Measurements from ENCODE around the gene COL11A1.
"Not testable (repeated sequence)": the region's sequence is repeated elsewhere in the genome, so short reads cannot be mapped to it uniquely, and the experiment has no call there.

COL11A1 gene

DNA sequence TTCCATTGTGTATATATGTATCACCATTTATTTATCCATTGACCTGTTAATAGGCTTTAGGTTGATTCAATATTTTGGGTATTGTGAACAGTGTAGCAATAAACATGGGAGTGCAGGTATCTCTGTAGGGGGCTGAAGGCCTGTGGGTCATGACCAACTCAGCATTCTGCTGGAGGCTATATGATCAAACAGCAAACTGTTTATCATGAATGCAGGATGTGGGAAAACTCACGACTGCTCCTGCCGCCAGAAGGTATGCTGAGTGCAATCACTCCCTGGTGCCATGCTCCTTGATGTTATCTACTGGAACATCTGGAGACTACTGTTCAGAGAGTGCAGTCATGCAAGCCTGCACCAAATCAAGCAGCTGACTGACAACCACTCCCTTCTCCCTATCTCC is 275.2 kb downstream of the COL11A1 start (continued):
- TF ChIP-seq ZXDB (tag by site-specific recombination; IDR thresholded peaks at IDR 0.05), result no peak
- TF ChIP-seq, protein P1, sequence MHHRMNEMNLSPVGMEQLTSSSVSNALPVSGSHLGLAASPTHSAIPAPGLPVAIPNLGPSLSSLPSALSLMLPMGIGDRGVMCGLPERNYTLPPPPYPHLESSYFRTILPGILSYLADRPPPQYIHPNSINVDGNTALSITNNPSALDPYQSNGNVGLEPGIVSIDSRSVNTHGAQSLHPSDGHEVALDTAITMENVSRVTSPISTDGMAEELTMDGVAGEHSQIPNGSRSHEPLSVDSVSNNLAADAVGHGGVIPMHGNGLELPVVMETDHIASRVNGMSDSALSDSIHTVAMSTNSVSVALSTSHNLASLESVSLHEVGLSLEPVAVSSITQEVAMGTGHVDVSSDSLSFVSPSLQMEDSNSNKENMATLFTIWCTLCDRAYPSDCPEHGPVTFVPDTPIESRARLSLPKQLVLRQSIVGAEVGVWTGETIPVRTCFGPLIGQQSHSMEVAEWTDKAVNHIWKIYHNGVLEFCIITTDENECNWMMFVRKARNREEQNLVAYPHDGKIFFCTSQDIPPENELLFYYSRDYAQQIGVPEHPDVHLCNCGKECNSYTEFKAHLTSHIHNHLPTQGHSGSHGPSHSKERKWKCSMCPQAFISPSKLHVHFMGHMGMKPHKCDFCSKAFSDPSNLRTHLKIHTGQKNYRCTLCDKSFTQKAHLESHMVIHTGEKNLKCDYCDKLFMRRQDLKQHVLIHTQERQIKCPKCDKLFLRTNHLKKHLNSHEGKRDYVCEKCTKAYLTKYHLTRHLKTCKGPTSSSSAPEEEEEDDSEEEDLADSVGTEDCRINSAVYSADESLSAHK (tag by site-specific recombination; IDR thresholded peaks at IDR 0.05), result no peak
- TF ChIP-seq ZNF664 (tag by site-specific recombination; IDR thresholded peaks at IDR 0.05), result no peak
- TF ChIP-seq, protein P2, sequence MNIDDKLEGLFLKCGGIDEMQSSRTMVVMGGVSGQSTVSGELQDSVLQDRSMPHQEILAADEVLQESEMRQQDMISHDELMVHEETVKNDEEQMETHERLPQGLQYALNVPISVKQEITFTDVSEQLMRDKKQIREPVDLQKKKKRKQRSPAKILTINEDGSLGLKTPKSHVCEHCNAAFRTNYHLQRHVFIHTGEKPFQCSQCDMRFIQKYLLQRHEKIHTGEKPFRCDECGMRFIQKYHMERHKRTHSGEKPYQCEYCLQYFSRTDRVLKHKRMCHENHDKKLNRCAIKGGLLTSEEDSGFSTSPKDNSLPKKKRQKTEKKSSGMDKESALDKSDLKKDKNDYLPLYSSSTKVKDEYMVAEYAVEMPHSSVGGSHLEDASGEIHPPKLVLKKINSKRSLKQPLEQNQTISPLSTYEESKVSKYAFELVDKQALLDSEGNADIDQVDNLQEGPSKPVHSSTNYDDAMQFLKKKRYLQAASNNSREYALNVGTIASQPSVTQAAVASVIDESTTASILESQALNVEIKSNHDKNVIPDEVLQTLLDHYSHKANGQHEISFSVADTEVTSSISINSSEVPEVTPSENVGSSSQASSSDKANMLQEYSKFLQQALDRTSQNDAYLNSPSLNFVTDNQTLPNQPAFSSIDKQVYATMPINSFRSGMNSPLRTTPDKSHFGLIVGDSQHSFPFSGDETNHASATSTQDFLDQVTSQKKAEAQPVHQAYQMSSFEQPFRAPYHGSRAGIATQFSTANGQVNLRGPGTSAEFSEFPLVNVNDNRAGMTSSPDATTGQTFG (tag by site-specific recombination; IDR thresholded peaks at IDR 0.05; ENCODE audit: borderline replicate concordance), result no peak
- no peak for TF ChIP-seq ZBTB1 (tag by site-specific recombination; IDR thresholded peaks at IDR 0.05)
- no peak for TF ChIP-seq ZNF610 (tag by site-specific recombination; IDR thresholded peaks at IDR 0.05; ENCODE audit: borderline replicate concordance)

DNA sequence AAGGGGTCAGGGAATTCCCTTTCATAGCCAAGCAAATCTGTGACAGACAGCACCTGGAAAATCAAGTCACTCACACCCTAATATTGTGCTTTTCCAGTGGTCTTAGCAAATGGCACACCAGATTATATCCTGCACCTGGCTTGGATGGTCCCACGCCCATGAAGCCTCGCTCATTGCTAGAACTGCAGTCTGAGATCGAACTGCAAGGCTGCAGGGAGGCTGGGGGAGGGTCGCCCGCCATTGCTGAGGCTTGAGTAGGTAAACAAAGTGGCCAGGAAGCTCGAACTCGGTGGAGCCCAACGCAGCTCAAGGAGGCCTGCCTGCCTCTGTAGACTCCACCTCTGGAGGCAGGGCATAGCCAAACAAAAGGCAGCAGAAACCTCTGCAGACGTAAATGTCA is 281.6 kb downstream of the COL11A1 start:
- H3K4me3 ChIP-seq (ENCODE audit: low read depth, low read length); H3K36me3 ChIP-seq (ENCODE audit: control insufficient read depth in 2 of 2, insufficient read depth in 1 of 2, low read length in 2 of 2); H3K4me1 ChIP-seq (ENCODE audit: control insufficient read depth, insufficient read depth, low read length); CTCF ChIA-PET; H3K9me3 ChIP-seq (ENCODE audit: control insufficient read depth, insufficient read depth, low read depth, low read length); POLR2A ChIA-PET; H3K27ac ChIP-seq (ENCODE audit: extremely low read depth, low read depth, low read length): not testable (repeated sequence)
